GM21786 (cell line): Measurements from ENCODE around the gene MAD2L1.
"Not testable (repeated sequence)": the region's sequence is repeated elsewhere in the genome, so short reads cannot be mapped to it uniquely, and the experiment has no call there.

Source experiments
- ATAC-seq: cut with Tn5 transposase; IDR thresholded peaks from one replicate; pipeline ENCODE4 v1.9.1; 2021; ENCODE audit not compliant: unreplicated experiment

The MAD2L1 gene

GRCh38 chr4:120066517-120067340 is at the start of gene MAD2L1:
Gene MAD2L1, minus strand, starts transcription at chr4:120066848. Its CDS starts 114 bp downstream, at chr4:120066734.
- ATAC-seq, result peak; percentile 81

GRCh38 chr4:120111745-120112144 is 45.1 kb upstream of the MAD2L1 start:
- no peak for ATAC-seq

GRCh38 chr4:120109406-120109805 is 42.8 kb upstream of the MAD2L1 start:
- no peak for ATAC-seq

- ATAC-seq, result peak; percentile 93
Observed at GRCh38 chr4:120105472-120105871, 38.8 kb upstream of the MAD2L1 start.

- no peak for ATAC-seq
Observed at GRCh38 chr4:120096508-120097297, 30.1 kb upstream of the MAD2L1 start.

GRCh38 chr4:120088507-120088906 is 21.9 kb upstream of the MAD2L1 start:
- ATAC-seq, result no peak

GRCh38 chr4:120088066-120088465 is 21.4 kb upstream of the MAD2L1 start:
- not testable (repeated sequence) for ATAC-seq

- no peak for ATAC-seq
Observed at GRCh38 chr4:120085705-120086104, 19.1 kb upstream of the MAD2L1 start.

- ATAC-seq, result no peak
Observed at GRCh38 chr4:120084327-120084726, 17.7 kb upstream of the MAD2L1 start.

- no peak for ATAC-seq
Observed at GRCh38 chr4:120083152-120083551, 16.5 kb upstream of the MAD2L1 start.

- ATAC-seq, result no peak
Observed at GRCh38 chr4:120082251-120082650, 15.6 kb upstream of the MAD2L1 start.

GRCh38 chr4:120081726-120082125 is 15.1 kb upstream of the MAD2L1 start:
- ATAC-seq, result no peak

GRCh38 chr4:120080533-120080932 is 13.9 kb upstream of the MAD2L1 start:
- ATAC-seq, result no peak

- ATAC-seq, result no peak
Observed at GRCh38 chr4:120079839-120080520, 13.3 kb upstream of the MAD2L1 start.

GRCh38 chr4:120078216-120078615 is 11.6 kb upstream of the MAD2L1 start:
- ATAC-seq, result no peak

GRCh38 chr4:120071192-120071795 is 4.6 kb upstream of the MAD2L1 start:
- peak; percentile 9 for ATAC-seq

GRCh38 chr4:120070196-120070595 is 3.5 kb upstream of the MAD2L1 start:
- no peak for ATAC-seq

- ATAC-seq, result no peak
Observed at GRCh38 chr4:120065974-120066516, 603 bp downstream of the MAD2L1 start.

- no peak for ATAC-seq
Observed at GRCh38 chr4:120064887-120065286, 1.8 kb downstream of the MAD2L1 start.

- not testable (repeated sequence) for ATAC-seq
Observed at GRCh38 chr4:120063711-120064110, 2.9 kb downstream of the MAD2L1 start.
